Middle frontal gyrus (tissue), 1 donor: ENCODE measurements around the gene RAI2.

Experiments
- DNase-seq: peaks from one replicate; pipeline ENCODE4 v3.0.0-alpha.2; 2015; ENCODE audit warnings: low spot score; ENCODE audit errors: extremely low spot score

Gene RAI2

DNA sequence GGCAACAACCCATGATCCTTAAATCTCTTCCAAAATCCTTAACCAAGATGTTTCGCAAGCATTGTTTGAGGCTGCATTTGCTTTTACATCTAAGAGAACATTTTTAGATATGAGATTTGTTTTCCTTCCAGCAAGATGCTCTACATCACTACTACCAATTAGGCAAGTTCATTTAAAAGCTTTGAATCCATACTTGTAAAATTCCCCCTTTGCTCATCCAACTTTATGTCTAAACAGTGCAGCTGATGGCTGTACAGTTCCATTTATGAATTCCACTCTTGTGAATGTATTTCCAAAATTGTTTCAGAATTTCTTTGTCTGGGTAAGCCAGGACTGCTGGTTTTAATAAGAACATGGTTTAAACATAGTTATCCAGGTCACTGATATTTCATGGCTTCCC, 31.5 kb downstream of the RAI2 start:
- DNase-seq = peak; percentile 3

DNA sequence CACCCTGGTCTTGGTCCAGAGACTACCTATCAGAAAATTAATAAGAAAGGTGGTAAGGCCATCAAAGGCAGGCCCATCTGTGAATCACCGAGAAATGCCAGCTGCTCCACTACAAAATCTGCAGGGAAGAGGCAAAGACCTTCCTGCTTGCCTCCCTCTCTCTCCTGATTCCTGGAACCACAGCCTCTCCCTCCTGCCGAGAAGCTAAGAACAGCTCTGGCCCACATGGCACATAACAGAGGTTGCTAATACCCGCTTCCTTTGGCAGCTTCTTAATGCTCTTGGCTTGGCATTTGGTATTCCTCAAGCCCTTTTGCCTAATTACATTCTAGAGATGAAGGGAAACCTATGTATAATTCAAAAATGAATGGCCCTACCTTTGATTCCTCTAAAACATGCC, 32.9 kb downstream of the RAI2 start:
- DNase-seq = no peak

DNA sequence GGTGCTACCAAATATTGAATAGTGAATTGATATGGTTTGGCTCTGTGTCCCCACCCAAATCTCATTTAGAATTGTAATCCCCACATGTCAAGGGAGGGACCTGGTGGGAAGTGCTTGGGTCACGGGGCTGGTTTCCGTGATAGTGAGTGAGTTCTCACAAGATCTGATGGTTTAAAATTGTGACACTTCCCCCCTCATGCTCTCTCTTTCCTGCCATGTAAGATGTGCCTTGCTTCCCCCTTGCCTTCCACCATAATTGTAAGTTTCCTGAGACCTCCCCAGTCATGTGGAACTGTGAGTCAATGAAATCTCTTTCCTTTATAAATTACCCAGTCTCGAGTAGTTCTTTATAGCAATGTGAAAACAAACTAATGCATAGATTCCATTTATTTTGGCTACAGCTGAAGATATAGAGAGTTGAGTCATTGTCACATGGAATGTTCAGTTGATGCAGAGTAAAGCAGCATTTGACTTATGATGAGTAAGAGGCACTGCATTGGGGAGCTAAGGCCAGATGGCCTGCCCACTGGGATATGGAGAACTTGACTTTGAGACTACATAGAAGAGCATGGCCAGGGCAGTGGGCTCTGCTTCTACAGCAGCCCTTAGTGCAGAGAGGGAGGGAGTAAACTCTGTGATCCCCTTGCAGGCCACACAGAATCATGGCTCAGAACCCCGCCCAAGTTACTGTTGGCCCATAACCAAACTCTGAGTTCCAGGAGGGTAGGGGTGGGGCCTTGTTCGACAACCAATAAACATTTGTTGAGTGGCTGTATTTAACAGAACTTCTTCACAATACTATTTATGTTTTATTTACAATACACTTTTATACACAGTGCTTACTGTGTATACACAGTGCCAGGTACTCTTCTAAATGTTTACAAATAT, 34.2 kb downstream of the RAI2 start:
- DNase-seq = no peak

DNA sequence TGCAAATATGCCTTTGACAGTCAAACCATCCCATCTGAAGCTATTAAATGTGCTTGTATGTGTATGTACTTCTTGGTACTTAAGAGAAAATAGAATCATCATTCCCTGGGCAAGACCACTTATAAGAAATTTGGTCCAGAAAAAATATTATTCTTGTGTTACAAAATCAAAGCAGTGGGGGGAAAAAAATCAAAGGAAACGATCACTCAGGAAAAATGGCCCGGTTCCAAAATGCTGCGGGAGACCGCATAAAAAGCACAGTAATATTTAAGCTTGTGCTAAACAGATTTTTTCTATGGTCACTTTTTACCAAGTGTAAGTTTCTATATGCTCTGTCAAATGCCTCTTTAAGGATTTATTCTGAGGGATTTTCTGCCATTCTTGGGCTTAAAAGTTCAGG, 36.1 kb downstream of the RAI2 start:
- no peak for DNase-seq

DNA sequence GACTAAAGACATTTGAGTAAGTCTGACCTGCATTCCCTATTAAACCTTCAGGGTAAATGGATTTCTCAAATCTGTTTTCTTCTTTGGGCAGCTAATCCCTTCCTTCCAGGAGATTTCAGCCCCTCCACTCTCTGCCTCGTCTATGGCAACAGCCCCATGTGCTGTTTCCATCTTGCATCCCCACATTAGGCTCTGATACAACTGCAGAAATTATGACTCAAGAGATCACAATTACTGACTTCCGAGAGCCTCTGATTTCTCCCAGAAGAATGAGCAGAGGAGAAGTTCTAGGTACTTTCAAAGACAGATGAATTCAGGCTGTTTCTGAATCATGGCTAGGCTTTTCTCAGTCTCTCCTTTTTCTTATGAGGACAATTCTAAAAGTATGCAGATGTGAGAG, 38.7 kb downstream of the RAI2 start:
- no peak for DNase-seq

DNA sequence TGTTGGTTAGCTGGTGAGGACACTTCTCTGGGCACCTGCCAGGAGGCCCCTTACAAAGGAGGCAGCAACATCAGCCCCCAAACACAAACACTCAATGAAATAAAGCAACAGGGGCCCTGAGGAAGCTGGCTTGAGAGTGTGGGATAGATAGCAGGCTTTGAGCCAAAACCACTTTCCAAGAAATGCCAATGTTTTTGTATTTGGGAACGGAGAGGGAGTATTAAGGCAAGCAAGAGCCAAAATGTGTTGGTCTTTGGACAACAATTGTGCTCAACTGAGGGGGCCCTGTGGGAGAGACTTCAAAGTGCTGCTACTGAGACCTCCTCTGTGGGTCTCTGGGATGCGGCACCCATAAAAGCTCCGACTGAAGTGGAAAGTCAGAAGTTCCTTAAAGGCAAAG, 41.0 kb downstream of the RAI2 start:
- DNase-seq = no peak

DNA sequence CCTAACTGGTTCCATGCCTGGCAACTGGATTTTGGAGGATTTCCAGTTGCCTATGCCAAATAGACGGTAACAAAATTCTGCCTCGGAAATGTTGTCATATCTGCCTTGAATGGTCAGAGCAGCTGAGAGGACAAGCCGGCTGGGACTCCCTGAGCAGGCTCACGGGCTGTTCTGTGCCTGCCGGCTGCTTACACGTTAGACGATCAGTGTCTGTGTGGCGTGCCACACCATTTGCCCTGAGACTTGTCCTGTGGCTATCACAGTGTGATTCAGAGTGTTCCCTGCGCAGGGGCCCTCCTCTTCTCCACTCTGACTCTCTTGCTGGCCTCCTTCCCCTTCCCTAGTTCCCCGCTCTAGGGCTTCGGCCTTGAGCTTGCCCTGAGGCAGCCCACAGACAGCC, 42.4 kb downstream of the RAI2 start:
- no peak for DNase-seq

DNA sequence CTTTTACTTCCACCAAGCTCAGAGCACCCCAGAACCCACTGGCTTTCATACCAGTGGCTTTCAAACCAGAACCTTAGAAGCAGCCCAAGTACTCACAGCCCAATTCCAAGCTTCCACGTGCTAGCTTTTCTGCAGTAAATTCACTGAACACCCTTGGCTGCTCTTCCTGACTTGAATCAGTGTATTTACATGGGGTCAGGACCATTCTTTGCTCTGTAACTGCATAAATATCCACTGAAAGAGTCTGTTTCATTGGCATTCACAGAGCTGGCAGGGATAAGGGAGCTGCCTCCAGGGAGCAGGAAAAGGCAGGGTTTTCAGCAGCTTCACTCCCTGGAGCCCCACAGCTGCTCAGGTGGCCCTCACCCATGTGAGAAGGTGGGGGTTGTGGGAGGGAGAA, 43.8 kb downstream of the RAI2 start:
- no peak for DNase-seq

DNA sequence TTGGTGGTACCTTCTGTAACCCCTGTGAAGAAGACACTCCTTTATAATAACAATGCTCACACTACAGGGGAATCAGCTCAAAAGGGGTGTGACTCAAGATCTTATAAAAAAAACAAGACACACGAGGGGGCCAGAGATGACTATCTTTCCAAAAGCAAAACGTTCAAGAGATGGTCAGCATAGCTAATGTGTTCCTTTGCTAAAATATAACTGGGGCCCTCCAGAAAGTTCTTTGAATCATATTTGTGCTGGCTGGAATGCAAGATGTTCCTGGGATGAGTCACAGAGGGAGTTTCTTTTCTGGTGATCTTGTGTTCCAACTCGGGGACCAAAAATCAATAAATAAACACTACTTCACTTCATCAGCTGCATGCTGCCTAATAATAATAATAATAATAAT, 46.5 kb downstream of the RAI2 start:
- DNase-seq = no peak

DNA sequence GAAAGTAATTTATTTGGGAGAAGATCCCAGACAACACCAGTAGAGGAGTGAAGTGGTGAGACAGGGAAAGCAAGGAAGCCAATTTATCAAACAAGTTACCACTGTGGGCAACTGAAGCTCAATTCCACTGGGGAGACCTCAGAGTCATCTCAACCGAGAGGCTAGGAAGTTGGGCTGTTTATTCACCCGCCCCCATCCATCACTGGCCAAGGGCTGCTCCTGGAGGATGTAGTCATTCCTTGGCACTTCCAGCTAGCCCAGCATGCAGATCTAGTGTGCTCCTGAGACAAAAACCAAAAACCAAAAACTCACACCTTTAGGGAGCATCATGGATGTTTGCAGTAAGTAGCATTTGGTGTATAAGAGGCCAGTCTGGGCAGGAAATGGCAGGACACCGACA, 47.0 kb downstream of the RAI2 start:
- DNase-seq = no peak

DNA sequence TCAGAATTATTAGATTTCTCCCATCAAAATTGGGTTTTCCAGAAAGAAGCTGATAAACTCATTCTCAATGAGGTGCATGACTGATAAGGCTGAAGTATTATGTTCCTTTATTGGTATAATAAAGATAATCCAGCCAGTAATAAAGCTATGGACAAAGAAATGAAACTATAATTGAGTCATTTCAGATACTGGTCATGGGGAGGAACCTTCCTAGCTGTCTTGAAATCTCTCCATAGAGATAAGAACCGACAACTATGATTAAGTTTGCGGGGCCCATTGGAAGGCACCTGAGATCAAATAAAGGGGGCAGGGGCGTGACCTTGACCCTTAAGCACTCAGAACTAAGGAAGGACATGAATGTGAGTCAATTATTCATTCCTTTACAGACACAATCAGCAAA, 47.8 kb downstream of the RAI2 start:
- DNase-seq = no peak

DNA sequence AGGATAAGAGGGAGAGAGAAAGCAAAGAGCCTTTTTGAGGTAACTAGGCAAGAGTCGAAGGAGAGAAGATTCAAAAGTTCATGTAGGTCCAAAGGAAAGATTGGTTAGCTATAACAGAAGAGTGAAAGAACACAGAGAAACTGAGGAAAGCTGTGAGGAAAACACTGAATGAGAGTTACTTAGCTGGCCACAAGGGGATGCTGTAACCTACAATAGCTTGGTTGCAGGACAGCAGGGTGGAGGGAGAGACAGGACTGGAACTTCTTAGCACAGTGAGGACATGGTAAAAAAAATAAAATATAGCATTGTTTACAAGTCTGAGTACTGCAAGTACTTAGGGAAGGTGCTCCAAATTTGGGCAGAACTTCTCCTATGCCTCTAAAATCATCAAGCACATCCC, 48.3 kb downstream of the RAI2 start:
- no peak for DNase-seq

DNA sequence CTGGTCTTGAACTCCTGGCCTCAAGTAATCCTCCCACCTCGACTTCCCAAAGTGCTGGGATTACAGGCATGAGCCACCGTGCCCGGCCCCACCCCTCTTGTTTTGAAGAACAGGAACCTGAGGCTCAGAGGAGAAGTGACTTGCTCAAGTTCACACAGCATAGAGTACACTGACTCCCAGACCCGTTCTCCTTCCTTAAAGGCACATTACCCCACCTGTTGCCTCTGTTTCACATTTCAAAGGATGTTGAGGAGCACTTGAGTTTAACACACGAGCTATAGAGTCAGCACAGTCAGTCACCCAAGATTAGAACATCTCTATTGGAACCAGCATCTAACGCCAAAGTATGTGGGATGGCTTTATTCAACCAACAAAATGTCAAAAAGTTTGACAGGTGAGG, 51.1 kb downstream of the RAI2 start:
- no peak for DNase-seq

DNA sequence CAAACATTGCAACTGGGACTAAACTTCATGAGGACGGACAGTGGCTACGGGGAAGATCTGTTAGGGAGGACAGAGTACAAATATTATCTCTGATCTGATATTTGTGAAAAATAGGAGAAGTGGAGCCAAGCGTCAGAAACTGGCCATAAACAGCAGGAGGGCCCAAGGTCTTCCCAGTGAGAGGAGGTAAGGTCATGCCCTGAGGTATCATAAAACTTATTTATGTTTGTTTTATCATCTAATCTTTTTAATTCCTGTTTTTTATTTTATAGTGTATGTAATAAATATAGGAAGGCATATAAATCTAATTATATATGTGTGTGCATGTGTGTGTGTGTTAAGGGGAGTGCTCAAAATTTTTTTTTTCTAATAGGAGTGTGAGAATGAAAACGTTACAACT, 51.8 kb downstream of the RAI2 start:
- no peak for DNase-seq

DNA sequence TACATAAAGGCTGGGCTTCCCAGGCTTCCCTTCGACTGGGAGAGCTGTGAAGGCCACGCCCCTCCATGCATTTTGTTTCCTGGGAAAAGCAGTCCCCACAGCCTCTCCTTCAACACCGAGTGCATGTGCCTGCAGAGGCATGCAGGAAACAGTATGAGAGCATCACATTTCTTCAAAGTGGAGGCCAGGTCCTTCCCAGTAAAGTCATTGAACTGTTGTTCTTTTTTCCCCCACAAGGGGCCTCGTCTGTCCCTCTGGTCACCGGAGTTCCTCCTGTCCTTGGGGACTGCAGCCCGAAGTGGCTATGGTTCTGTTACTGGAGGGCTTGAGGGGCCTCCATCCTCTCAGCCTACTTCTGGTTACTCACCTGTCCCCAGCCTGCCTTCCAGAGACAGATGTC, 56.0 kb downstream of the RAI2 start:
- DNase-seq = no peak

DNA sequence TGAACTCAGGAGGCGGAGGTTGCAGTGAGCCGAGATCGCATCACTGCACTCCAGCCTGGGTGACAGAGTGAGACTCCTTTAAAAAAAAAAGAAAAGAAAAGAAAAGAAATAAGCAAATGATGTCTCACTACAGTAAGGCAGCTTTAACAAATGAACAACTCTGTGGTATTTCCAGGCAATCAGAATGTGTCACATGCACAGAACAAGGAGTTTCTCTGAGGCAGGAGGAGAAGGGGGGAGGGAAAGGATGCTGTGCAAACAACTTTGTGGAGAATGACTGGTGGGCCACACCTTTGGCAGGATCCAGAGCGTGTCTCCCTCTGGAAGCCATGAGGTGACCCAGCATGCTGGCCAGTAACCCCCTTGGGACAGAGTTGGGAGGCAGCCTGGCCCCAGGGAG, 57.6 kb downstream of the RAI2 start:
- DNase-seq = no peak

DNA sequence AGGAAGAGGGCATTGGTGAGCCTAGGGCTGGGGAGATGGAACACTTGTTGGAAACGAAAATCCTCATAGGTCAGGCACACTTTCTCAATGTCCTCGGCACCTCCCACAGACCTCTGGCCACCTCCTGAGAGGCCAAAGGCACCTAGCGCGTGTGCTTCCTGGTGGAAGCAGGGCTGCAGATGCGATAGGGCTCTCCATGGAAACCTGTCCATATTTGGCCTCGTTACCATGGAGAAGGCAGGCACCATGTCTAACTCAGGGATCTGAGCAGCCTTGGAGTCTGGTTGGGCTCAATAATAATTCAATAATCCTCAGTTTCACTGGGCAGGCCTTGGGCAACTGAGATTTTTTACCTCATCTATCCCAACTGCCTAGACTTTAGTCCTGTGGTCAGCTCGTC, 58.3 kb downstream of the RAI2 start:
- DNase-seq = no peak

DNA sequence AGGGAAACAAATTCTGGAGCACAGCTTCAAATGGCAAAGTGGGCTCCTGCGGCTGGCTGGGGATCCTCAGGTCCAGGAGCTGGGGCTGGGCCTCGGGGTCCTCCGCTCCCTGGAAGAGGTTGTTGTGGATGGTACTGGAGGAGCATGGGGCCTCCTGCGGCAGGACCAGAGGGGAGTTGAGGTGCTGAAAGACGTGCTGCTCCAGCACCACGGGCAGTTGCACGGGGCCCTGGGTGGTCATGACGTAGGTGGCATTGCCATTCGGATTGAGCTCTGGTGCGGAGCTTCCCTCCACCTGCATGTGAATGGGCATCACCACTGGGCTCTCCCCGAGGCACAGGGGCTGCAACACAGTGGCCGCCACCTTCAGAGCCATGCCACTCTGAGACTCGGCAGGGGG, 59.7 kb downstream of the RAI2 start:
- no peak for DNase-seq

DNA sequence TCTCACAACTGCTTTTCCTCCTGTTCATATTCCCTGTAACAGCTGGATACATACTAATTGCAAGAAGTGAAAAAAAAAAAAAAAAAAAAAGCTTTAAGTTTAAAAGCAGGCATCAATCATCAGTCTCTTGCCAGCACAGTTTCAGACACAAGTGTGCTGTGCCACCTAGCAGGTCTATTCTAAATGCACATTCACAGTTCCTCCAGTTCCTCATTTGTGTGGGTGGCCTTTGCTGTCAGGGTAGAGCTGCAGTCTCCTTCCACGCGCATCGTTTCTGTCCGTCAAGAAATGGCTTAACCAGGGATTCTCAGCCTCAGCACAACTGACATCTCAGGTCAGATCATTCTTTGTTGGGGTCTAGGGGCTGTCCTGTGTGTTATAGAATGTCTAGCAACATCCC, 62.2 kb downstream of the RAI2 start:
- DNase-seq = no peak

DNA sequence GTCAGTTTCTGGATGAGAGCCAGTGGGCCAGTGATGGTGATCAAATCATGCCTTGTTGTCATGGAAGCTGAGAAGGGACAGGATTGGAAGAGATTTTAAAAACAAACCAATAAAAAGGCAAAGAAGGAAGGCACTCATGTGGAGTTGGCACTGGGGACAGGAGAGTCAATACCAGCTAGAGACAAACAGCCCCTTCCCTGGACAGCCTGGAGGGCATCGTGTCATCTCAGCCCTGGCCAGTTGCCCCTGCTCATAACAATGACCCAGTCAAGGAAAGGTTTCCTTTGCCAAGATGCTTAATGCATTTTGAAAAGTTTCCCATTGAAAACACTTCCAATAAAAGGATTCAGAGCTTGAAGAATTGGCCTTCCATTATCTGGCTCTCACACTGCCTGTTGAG, 68.3 kb downstream of the RAI2 start:
- DNase-seq = no peak

DNA sequence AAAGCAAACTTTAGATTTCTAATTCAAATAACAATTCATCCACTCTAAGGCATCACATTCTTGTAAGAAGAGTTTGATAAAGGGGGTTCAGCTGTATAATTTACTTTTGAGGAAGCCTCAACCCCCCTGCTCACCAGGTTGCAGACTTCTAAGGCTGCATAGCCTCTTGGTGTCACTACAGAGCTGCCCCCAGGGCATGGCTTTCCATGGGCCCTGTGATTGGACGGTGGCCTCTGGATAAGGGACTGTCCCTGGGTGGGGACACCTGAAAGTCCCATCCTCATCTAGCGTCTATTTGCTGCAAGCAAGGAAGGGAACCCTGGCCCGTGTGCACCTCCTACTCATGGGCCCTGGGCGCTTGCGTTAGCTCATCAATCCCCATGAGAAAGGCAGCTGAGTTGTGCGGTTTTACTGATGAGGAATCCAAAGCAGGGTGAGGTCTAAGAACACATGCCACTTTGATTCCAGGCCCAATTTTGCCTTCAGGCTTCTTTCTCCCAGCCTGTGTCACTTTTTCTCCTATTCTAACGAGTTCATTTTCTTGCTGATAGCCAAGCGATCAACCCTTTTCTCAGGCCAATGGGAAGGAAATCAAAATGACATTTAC, 72.0 kb downstream of the RAI2 start:
- DNase-seq = no peak

DNA sequence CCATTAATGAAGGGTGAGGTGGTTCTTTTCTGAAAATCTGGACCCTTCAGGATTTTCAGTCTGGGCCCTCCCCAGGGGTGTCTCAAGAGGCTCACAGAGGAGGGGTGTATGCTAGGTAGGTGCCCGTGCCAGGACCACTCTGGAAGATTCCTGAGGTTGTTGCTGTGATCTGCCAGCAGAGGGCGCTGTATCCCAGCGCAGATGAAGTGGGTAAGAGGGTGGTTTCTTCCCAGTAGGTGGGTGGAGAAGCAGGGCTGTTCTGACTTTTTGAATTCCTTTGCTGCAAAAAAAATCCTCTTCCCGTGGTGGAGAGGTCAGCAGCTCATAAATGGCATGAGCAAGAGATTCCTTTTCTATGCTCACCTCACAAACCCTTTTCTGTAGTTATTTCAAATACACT, 72.7 kb downstream of the RAI2 start:
- no peak for DNase-seq

DNA sequence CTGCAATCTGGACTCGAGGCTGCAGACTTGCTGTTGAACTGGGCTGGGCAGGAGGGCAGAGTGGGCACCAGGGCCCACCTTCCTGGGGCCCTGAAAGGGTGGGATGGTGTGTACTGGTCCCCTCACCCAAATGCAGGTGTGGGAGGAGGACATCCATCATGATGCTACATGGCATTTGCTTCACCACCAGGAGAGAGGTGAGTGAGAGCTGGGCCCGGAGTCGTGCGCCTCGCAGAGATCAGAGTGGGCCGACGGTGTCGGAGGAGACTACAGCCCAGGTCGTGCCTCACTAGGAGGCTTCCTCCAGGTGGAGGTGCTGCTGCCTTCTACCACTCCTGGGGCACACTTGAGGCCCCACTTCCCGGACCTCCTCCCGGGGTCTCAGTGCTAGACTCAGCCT, 73.5 kb downstream of the RAI2 start:
- no peak for DNase-seq
